MM.1S (cell line): ENCODE data around the gene PIAS4.

Source experiments
- DNase-seq: peaks from one replicate; pipeline ENCODE4 v3.0.0-alpha.2; 2015
- H2AFZ ChIP-seq: fragments of 300-600 bp; sonication (generic); 2 replicates; pipeline ENCODE4 v1.6.0; 2016; ENCODE audit warnings: antibody characterized with exemption, low read length
- H3F3A ChIP-seq: fragments of 300-600 bp; sonication (generic); 2 replicates; pipeline ENCODE4 v1.6.1; 2016; ENCODE audit warnings: mild to moderate bottlenecking, antibody characterized with exemption, low read length, moderate library complexity, mixed read lengths; ENCODE audit not compliant: insufficient read depth
- H3K27ac ChIP-seq: fragments of 300-600 bp; sonication (generic); 2 replicates; pipeline ENCODE4 v1.5.1; 2016; ENCODE audit warnings: mild to moderate bottlenecking, low read length
- H3K27me3 ChIP-seq: fragments of 300-600 bp; sonication (generic); replicated peaks from 2 replicates; pipeline ENCODE4 v1.6.0; 2016; ENCODE audit warnings: low read length; ENCODE audit not compliant: insufficient read depth
- H3K36me3 ChIP-seq: fragments of 300-600 bp; sonication (generic); replicated peaks from 2 replicates; pipeline ENCODE4 v1.6.1; 2016; ENCODE audit warnings: mild to moderate bottlenecking, low read length, mixed read lengths; ENCODE audit not compliant: insufficient read depth
- H3K4me1 ChIP-seq: fragments of 300-600 bp; sonication (generic); 2 replicates; pipeline ENCODE4 v1.6.1; 2016; ENCODE audit warnings: low read length, mixed read lengths
- H3K4me2 ChIP-seq: fragments of 300-600 bp; sonication (generic); 2 replicates; pipeline ENCODE4 v1.6.0; 2016; ENCODE audit warnings: low read depth, low read length
- H3K4me3 ChIP-seq: fragments of 300-600 bp; sonication (generic); 2 replicates; pipeline ENCODE4 v1.5.1; 2016; ENCODE audit warnings: low read length, mixed read lengths
- H3K79me2 ChIP-seq: fragments of 300-600 bp; sonication (generic); 2 replicates; pipeline ENCODE4 v1.6.1; 2016; ENCODE audit warnings: mixed run types, low read length, mixed read lengths
- H3K9ac ChIP-seq: fragments of 300-600 bp; sonication (generic); 2 replicates; pipeline ENCODE4 v1.6.1; 2016; ENCODE audit warnings: low read length, mixed read lengths
- H3K9me2 ChIP-seq: fragments of 300-600 bp; sonication (generic); replicated peaks from 2 replicates; pipeline ENCODE4 v1.6.1; 2016; ENCODE audit warnings: mild to moderate bottlenecking, low read length, mixed read lengths; ENCODE audit not compliant: insufficient read depth
- H3K9me3 ChIP-seq: fragments of 300-600 bp; sonication (generic); replicated peaks from 2 replicates; pipeline ENCODE4 v1.6.1; 2016; ENCODE audit warnings: mild to moderate bottlenecking, low read length, mixed read lengths; ENCODE audit not compliant: insufficient read depth
- H4K20me1 ChIP-seq: fragments of 300-600 bp; sonication (generic); 2 replicates; pipeline ENCODE4 v1.6.1; 2016; ENCODE audit warnings: mild to moderate bottlenecking, low read length, moderate library complexity, mixed read lengths; ENCODE audit not compliant: insufficient read depth
- CTCF ChIP-seq: fragments of 300-600 bp; sonication (generic); IDR thresholded peaks from 2 replicates; pipeline ENCODE4 v1.5.1; 2016; ENCODE audit warnings: antibody characterized with exemption, low read length, mixed read lengths
- EZH2 ChIP-seq: fragments of 300-600 bp; sonication (generic); optimal IDR thresholded peaks from 2 replicates; pipeline ENCODE3; 2017; ENCODE audit warnings: low read depth, mild to moderate bottlenecking, antibody characterized with exemption, low read length, mixed read lengths
- EZH2phosphoT487 ChIP-seq: fragments of 300-600 bp; sonication (generic); IDR thresholded peaks from 2 replicates; pipeline ENCODE4 v1.6.1; 2018; ENCODE audit warnings: antibody characterized with exemption, low read length

PIAS4 gene

GRCh38 chr19:4077007-4077374, 69.5 kb downstream of the PIAS4 start:
- Histone ChIP-seq H3K36me3 (no peaks in the 10 kb centered on the region), H3K4me1 (peaks cover 15% of the 10 kb centered on the region), H3K9ac (no peak overlapping the region), H3K27ac (no peak overlapping the region), H4K20me1 (no peaks in the 10 kb centered on the region), H3F3A (no peaks in the 10 kb centered on the region), H3K27me3 (peaks cover 7% of the 10 kb centered on the region), H3K9me2 (no peaks in the 10 kb centered on the region), H3K79me2 (no peaks in the 10 kb centered on the region), H3K4me2 (no peak overlapping the region), H2AFZ (peak overlapping the region; percentile 83; the same call in 1 of the 2 replicates), H3K4me3 (no peak overlapping the region), H3K9me3 (no peaks in the 10 kb centered on the region)
- no peak for DNase-seq
- TF ChIP-seq CTCF: no peak
- TF ChIP-seq EZH2: no peak
- no peak for TF ChIP-seq EZH2phosphoT487

- H3K4me3 ChIP-seq: peak overlapping the region; percentile 58
- no peaks in the 10 kb centered on the region for H3F3A ChIP-seq
- peak overlapping the region; percentile 45; the same call in 1 of the 2 replicates for H3K9ac ChIP-seq
- TF ChIP-seq CTCF (no peak), EZH2 (no peak), EZH2phosphoT487 (no peak)
- H3K9me2 ChIP-seq: no peaks in the 10 kb centered on the region
- no peaks in the 10 kb centered on the region for H3K36me3 ChIP-seq
- peak overlapping the region; percentile 21; the same call in 1 of the 2 replicates for H3K27ac ChIP-seq
- peaks cover 15% of the 10 kb centered on the region for H3K4me1 ChIP-seq
- peak overlapping the region; percentile 90 for H3K4me2 ChIP-seq
- peak; percentile 81 for DNase-seq
- no peaks in the 10 kb centered on the region for H3K79me2 ChIP-seq
- H2AFZ ChIP-seq: peak overlapping the region; percentile 83
- peaks cover under 1% of the 10 kb centered on the region for H3K27me3 ChIP-seq
- H3K9me3 ChIP-seq: no peaks in the 10 kb centered on the region
- no peaks in the 10 kb centered on the region for H4K20me1 ChIP-seq
These were observed 70.5 kb downstream of the PIAS4 start for GRCh38 chr19:4077800-4078684.

- TF ChIP-seq EZH2 (no peak), EZH2phosphoT487 (no peak), CTCF (no peak)
- no peak for DNase-seq
- Histone ChIP-seq H3K27ac (no peak overlapping the region), H3K4me2 (no peak overlapping the region), H3K4me3 (no peak overlapping the region), H3K9ac (no peak overlapping the region), H3K79me2 (no peaks in the 10 kb centered on the region), H3K27me3 (no peaks in the 10 kb centered on the region), H2AFZ (no peak overlapping the region), H3K4me1 (peaks cover 18% of the 10 kb centered on the region), H3K9me2 (no peaks in the 10 kb centered on the region), H3F3A (no peaks in the 10 kb centered on the region), H3K36me3 (no peaks in the 10 kb centered on the region), H4K20me1 (no peaks in the 10 kb centered on the region), H3K9me3 (no peaks in the 10 kb centered on the region)
These were observed 72.9 kb downstream of the PIAS4 start for GRCh38 chr19:4080473-4080872.
